GM12892 (cell line): ENCODE data around the gene RAB2B.

Experiments used
- POLR2A ChIP-seq: IDR thresholded peaks from 2 replicates; pipeline ENCODE4 v1.6.1; 2011; ENCODE audit warnings: low read depth, low read length, control low read depth
- TAF1 ChIP-seq: IDR thresholded peaks from 2 replicates; pipeline ENCODE4 v1.6.1; 2011; ENCODE audit warnings: low read depth, mild to moderate bottlenecking, control low read depth, low read length, borderline replicate concordance

GRCh38 chr14:21509432-21510143 is 32.8 kb upstream of the RAB2B start:
- TF ChIP-seq POLR2A (no peak), TAF1 (no peak)
